Activated CD8-positive, alpha-beta memory T cell treated with anti-CD3 and anti-CD28 coated beads, Interleukin-2, amount 50 U/mL, for 1 hour (primary cell): ENCODE data around the gene ERC1.
A peak's percentile ranks its signal among the peaks of the same experiment; 100 is the strongest.
"Not testable (repeated sequence)": the region's sequence is repeated elsewhere in the genome, so short reads cannot be mapped to it uniquely, and the experiment has no call there.

ENCODE experiments used
- DNase-seq: peaks from one replicate; pipeline ENCODE4 v3.0.0-alpha.2; 2020; ENCODE audit errors: extremely low read depth

Gene ERC1

DNA sequence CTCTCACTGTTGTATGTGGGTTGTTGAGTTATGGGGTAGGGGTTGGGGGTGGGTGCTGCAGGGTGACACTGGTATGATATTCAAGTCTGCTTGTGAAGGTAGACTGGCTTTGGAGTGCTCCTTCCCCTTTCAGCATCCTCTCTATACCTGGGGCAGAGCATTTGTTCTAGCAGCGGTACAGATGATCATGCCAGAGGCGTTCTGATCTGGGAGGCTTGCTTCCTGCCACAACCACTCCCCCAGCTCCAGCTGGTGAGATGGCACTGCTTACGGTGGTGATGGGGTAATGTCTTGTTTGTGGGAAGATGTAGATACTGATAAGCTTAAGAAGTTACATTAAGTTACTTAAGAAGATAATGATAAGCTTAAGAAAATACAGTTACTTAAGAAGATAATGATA lies 131.8 kb downstream of the ERC1 start:
- peak; percentile 41 for DNase-seq

DNA sequence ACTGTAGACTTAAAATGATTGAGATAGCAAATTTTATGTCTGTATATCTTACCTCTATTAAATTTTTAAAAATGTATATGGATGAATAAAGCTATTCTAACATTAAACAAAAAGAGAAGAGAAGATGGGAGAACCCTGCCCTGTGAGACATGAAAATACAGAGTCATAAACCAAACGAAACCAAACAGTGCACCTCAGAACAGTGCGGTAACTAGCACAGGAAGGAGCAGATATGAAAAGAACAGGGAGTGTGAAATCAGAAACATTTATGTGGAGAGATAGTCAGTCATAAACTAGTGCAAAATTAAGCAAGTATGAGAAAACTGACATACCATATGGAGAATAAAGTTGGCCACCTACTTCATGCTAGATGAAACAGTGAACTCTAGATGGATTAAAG lies 135.1 kb downstream of the ERC1 start:
- no peak for DNase-seq

DNA sequence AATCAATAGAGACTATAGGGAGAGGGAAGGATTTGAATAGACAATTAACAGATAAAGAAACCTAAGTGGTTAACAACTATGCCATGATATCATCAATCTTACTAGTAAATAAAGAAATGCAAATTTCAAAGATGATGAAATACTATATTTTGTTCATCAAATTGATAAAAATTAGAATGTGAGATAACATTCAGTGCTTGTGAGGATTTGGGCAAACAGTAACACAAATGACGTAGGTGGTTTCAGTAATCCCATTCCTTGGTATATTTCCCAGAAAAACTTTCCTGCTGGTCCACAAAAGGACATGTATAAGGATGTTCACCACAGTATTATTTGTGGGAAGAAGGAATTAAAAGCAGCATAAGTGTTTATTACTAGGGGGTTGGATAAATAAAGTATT lies 136.0 kb downstream of the ERC1 start:
- no peak for DNase-seq

DNA sequence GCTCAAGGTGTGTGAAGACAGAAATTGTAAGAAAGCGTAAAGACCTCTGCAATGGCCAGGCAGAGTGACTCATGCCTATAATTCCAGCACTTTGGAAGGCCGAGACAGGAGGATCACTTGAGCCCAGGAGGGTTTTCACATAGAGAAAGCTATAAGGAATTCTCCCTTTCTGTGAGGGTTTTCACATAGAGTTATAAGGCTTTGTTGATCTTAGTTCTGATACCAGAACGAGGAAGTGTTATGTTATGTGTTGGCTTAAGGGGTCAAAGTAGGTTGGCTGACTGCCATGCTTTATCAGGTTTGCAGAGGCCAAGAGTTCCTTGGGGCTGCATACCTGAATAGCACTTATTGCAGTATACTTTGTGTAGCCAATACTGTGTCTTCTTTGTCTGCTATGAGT lies 139.1 kb downstream of the ERC1 start:
- no peak for DNase-seq

DNA sequence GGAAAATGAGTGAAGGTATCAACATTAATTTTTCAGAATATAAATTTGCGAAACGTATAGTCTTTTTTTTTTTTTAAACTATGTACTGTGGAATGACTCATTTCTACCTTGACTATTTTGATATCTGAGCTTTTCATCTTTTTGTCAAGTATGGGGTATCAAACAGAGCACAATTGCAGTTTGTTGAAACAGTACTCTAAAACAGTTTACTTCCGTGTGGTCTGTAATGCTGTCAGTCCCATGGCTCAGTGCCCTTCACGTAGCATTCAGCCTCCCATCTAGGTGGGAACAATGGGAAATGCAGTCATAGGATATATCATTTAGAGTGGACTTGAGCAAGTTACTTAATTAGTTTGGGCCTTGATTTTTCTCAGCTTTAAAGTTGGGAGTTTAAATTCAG lies 139.5 kb downstream of the ERC1 start:
- no peak for DNase-seq

DNA sequence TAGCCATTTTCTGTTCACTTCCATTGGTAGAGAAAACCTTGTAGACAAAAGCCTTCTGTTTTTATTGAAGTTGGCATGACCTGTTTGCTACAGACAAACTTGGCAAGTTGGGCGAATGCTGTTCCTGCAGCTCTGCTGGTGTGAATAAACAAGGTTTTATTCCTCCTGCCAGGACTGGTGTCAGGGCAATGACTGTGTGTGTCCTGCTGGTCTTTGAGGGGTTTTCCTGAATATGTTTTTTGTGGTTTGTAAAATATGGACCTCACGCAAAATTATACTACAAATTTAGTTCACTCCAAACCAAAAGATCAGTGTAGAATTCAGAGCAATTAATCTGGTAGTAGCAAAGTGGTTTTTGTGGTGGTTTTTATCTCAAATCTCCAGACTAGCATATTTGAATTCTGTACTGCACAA lies 140.8 kb downstream of the ERC1 start:
- no peak for DNase-seq

DNA sequence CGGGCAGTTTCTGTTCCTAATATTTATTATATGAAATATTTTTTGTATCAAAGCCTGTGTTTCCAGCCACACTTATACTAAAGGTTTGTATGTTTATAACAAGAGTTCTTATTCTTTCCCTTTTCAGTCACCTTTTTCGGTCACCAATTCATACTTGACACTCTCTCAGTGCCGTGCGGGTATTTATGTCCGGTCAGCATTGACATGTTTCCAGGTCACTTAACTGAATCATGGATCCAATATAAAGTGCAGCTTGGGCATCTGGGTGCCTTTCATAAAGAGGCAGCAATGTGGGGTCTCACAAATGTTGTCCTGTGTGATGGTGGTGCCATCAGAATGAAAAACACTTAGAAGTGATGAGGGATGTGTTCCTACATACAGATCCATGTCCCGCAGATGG lies 141.3 kb downstream of the ERC1 start:
- DNase-seq: no peak

DNA sequence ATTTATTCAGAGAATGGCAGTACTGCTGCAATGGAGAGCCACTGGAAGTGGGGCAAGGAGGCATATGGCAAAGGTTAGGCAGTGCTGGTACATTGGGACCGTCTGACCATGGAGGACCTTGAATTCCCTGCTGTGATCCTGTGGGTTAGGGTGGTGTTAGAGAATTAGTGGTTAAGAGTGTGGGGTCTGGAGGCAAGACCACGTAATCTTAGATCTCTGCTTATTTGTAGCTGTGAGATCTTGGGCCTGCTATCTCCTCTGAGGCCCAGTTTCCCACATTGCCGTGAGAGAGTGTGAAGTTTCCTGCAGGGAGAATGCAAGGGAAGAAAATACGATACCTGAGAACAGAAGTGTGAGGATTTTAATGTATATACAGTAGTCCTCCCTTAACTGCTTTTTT lies 147.7 kb downstream of the ERC1 start:
- DNase-seq: no peak

DNA sequence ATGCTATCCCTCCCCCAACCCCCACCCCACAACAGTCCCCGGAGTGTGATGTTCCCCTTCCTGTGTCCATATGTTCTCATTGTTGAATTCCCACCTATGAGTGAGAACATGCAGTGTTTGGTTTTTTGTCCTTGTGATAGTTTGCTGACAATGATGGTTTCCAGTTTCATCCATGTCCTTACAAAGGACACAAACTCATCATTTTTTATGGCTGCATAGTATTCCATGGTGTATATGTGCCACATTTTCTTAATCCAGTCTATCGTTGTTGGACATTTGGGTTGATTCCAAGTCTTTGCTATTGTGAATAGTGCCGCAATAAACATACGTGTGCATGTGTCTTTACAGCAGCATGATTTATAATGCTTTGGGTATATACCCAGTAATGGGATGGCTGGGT lies 155.7 kb downstream of the ERC1 start:
- DNase-seq: not testable (repeated sequence)

DNA sequence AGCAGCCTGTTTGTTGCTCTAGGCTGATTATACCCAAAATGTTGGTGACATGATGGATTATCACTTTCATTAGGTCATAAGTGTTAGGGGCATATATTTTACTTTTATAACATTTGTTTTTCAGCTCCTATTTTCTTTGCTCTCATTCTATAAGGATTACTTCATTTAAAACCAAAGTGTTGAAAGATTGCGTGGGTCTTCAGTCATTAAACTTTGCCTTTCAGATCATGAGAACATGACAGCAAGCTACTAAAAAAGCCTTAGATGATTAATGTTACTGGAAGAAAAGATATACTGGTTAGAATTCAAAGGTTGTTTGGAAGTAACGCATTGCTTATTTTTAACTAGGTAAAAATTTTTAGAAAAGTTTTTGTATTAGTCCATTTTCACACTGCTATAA lies 156.8 kb downstream of the ERC1 start:
- DNase-seq: no peak

DNA sequence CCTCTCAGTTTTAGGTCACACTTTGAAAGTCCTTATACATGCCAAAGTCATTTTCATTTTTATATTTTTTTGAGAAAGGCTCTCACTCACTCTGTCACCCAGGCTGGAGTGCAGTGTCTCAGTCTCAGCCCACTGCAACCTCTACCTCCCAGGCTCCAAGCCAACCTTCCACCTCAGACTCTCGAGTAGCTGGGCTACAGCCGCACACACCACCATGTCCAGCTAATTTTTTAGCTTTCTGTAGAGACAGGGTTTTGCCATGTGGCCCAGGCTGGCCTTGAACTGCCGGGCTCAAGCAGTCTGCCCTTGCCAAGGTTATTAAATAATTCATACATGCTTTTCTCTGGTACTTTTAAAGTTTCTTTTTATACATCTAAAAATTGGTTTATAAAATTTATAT lies 166.0 kb downstream of the ERC1 start:
- DNase-seq: no peak

DNA sequence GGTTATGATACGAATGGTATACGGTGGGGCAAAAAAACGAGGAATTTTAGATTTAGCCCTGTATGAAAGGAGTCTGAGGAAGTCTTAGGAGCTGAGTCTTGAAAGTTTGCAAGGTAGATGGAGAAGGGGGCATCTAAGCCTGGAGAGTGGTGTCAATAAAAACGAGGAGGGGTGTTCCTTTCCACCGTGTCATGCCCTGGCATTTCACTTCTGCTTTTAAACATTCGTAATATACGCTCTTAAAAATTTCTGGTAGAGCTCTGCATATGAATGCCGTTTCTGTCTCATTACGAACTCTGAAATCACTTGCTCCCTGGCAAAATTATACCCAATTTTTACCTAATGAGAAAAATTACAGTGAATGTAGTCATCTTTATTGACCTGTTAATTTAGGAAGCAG lies 170.2 kb downstream of the ERC1 start:
- no peak for DNase-seq

DNA sequence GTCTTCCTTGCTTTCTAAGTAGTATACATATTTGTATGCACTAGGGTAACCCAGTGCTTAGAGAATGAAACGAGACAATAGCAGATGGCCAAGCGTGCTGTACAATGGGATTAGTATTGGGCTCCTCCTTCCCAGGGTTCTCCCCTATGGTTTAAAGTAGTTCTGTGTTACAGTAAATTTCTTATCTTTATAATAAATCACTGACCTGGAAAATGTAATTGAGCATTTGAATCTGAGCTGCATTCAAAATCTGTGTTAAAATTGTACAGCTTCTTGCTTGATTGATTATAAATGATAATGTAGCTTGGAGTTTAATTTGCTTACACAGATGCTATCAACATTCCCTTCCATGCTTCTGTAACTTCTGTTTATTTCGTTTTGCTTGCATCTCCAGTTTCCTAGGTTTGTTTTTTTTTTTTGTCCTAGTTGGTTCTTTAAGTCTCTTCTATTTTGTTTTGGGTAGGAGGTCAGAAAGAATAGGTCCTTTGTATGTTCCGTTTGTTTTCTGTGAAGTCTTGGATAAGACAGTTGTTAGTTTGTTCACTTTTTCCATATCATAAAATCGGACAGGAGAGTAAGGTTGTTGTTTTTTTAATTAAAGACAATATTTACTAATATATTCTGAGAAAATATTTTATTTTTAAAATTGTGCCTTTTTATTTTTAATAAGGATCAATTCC lies 171.2 kb downstream of the ERC1 start:
- DNase-seq: no peak

DNA sequence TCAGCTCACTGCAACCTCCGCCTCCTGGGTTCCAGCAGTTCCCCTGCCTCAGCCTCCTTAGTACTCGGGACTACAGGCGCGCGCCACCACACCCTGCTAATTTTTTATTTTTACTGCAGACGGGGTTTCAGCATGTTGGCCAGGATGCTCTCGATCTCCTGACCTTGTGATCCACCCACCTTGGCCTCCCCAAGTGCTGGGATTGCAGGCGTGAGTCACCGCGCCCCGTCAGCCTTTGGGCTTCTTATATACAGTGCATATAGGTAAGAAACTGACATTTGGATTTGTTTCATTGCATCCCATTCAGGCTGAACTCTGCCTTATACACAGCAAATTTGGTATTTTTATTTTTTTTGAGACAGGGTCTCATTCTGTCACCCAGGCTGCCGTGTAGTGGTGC lies 176.8 kb downstream of the ERC1 start:
- DNase-seq: no peak

DNA sequence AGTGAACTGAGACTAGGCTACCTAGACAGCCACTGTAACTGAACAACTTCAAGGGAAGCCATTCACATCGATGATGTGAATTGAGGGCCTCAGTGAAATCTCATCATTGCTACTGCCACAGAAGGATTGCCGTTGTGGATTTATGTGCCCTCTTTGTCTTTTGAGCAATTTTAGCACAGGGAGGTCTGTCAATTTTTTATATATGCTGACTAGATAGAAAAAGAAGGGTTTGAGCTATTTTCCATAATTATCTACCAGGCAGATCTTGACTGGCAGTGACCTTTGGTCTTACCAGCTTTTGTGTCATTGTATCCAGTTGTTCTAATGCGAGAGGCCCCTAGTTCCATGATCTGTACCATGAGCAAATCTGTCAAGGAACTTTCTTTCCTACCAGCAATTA lies 179.4 kb downstream of the ERC1 start:
- no peak for DNase-seq

DNA sequence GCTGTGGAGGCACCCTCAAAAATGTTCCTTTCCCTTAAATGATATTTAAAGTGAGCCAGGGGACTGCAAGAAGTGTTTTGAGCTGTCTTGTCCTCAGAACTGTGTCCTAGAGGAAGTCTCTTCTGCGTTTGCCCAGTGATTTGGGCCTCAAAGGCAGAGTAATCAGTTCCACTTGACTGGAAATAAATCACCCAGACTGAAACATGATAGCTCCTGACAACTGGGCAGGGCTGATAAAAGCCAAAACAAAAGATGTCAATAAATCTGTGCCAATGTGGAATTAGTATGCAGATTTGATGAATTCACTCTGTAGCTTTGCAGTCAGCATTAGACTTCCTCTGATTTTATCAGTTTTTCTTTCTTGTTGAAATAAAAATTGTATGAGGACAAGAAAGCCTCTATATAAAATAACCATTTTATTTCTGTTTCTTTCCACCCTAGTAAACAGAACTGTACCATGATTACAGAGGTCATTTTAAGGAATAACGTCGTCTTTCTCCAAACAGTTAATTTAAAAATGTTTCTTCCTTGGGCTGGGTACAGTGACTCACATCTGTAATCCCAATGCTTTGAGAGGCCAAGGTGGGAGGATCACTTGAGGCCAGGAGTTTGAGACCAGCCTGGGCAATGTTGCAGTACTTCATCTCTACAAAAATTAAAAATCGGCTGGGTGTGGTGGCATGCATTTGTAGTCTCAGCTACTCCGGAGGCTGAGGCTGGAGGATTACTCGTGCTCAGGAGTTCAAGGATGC lies 180.8 kb downstream of the ERC1 start:
- DNase-seq: no peak

DNA sequence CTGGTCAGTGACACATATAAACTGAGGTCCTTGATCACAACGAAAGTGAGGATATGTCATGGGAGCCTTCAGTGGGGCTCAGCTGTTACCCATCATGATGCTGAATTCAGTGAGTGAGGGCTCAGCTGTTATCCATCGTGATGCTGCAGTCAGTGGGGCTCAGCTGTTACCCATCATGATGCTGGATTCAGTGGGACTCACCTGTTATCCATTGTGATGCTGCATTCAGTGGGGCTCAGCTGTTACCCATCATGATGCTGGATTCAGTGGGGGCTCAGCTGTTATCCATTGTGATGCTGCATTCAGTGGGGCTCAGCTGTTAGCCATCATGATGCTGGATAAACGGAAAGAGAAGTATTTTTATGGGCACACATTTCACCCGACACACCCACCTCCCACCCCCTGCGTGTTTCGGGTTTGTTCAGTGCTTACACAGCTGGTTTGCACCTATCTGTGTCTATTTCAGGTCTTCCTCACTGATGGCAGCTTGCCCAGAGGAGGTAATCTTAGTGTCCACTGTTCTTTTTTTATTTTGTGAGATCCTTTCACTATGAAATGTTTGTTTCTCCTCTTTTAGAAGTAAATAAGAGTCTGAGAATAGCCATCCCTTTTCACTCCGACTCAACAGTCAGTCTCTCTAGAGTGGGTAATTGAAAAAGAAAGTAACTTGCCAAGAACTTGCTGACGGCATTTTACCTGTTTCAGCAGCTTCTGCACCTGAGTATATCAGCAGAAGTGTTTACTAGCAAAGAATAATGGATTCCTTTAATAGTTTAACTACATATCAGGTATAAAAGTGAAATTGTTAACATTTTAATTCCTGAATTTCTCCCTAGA lies 183.0 kb downstream of the ERC1 start:
- DNase-seq: no peak

DNA sequence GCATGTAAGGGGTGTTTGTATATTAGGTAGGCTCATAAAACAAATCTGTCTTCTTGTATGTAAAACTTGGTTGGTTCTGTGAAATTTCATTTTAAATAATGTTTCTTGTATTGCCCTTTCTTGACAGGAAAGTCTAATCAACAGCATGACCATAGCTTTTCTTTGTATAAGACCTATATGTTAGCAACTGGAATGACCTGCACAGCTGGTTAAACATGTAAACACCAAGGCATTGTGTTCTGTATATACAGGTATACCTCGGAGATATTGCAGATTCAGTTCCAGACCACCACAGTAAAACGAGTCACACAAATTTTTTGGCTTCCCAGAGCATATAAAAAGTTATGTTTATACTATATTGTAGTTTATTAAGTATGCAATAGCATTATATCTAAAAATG lies 183.6 kb downstream of the ERC1 start:
- DNase-seq: no peak

DNA sequence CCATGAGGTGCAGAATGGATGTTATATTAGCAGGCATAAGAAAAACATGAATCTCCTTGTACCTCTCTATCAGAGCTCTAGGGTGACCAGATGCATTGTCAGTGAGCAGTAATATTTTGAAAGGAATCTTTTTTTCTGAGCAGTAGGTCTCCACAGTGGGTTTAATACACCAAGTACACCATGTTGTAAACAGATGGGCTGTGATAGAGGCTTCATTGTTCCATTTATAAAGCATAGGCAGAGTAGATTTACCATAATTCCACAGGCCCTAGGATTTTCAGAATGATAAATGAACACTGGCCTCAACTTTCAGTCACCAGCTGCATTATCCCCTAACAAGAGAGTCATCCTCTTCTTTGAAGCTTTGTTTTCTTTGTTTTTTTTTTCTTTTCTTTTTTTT lies 185.2 kb downstream of the ERC1 start:
- no peak for DNase-seq

DNA sequence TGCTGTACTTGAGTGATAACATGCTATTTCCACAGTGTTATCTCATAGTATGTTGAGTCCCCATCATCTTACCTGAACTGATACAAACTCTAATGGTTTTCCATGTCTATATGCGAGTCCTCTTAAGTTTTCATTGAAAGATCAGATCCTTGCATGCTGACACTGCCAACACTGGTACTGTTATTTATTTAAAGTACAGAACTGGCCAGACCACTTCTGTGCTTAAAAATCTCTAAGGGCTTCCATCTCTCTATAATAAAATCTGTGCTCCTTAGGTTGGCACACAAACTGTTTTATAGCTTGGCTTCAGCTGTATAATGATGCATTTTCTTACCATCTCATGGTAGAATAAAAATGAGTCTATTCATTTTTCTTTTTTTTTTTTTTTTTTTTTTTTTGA lies 188.1 kb downstream of the ERC1 start:
- no peak for DNase-seq

DNA sequence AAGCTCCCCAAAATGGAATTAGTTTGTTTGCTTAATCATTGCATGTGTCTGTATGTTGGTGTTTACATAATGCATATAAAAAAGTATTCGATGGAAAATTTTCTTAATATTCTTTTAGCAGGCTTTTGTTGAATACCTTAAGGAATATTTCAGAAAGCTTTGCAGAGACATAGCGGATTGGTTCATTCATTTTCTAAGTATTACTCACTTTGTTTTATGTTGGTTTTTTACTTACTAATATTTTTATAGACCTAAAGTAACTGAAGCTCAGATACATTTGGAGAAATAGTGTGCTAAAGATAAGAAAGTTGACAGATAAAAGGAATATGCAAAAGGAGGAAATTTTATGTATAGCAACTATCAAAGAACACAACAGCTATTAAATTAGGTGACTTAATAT lies 191.0 kb downstream of the ERC1 start:
- DNase-seq: no peak

DNA sequence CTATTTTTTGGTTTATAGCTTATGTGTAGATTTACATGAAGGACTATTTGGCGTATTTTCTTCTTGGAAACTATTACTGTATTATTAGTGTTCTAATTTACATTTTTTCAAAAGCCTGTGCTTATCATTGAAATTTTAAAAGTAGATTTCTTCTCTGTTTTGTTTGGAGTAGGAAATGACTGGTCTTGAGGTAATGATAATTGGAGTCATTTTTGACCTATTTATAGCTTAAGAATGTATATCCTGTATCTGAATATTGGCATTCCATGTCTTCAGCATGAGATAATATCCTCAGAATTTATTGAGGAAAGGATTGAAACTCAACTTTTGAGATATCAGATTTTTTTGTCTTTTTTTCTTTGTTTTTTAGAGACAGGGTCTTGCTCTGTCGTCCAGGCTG lies 193.4 kb downstream of the ERC1 start:
- no peak for DNase-seq
